Iris pigment epithelial cell (primary cell): ENCODE results near the gene RERG.

Experiments
- DNase-seq: peaks from one replicate; pipeline ENCODE4 v3.0.0-alpha.2; 2011; ENCODE audit warnings: low read depth

Gene RERG

DNA sequence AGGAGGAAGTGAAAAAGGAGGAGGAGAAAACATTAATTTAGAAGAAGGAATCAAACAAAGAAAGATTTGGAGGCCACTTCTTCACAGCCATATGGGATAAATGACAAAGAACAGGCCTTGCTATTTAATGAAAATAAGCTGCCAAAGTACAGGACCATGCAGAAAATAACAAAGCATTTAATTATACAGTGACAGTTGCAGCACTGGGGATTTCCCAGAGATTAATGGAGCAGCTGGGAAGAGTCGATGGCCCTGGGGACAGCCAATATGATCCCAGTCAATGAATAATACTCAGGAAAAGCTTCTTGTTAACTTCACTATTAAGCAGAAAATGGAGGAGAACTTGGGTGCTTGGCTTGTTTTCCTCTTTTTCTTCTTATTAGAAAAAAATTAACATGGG lies 34.6 kb downstream of the RERG start:
- DNase-seq, result no peak

DNA sequence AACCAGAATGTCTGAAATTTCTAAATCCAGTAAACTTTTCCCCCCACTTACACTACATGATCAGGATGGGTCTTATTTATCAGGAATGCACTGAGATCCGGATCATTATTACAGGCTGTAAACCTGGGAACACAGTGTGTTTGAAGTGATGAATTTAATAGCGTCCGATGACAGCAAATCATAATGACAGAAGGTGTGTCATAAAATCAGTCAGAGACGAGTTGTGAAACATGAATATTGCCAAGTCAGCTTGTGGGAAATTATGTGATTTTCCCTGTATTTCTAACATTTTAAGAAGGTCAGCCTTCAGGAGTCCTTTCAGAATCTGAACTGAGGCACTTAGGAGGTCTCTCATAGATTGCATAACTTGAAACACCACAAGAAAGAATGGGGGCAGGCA lies 36.7 kb downstream of the RERG start:
- DNase-seq, result no peak

DNA sequence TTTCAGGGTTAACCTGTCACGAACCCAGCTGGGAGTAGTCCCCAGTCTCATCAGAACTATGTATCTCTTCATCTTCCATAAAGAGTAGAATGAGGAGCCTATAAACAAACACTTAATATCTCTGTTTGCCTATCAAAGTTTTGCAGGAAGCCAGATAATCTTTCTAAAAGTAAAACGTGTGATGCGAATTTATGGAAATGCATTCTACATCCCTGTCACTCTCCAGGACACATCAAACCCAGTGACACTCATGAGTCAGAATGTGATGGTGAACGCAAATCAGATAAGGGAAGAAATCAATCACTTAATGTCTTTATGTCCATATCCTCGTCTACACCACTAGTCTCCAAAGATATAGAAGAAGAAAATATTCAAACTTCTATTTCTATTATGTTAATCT lies 37.4 kb downstream of the RERG start:
- no peak for DNase-seq

DNA sequence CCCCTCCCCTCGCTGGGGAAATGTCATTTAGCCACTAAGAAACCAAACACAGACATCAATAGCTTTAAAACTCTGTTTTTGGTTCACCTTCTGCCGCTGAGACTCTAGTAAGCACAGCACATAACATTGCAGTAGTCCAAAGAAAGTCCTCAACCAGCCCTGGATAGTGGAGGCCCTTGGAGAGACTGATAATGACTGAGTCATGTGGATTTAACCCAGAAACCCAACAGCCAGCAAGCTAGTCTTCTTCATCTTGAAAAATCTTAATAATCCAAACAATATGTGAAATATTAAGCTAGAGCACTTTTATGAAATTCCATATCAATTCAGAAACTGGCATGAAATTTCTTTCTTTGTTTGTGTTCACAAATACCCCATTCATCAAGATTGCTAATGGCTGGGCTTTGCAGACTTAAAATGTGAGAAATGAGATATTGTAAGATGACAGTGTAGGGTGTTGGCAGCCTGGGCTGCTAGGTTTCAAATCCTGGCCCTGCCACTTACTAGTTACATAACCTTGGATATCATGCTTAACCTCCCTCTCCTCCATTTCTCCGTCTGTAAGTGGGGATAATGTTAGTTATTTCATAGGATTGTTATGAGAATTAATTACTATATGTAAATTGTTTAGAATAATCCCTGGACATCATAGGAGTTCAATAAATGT lies 40.1 kb downstream of the RERG start:
- DNase-seq, result no peak

DNA sequence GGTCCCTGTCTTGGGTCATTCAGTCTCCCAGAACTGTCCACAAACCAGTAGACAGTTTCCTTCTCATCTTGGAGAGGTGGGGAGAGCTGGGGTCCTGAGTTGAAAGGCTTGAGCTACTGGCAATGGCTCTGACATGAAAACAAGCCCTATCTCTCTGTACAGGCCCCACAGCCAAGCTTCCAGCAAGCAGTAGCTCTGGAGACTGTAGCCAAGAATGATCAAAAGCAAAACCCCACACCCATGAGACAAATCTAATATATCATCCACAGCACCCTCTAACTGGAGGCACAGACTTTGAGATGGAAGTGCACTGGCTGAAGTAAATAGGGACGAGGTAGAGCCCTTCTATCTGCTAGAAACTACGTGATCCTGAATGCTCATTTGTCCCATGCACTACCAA lies 40.9 kb downstream of the RERG start:
- no peak for DNase-seq

DNA sequence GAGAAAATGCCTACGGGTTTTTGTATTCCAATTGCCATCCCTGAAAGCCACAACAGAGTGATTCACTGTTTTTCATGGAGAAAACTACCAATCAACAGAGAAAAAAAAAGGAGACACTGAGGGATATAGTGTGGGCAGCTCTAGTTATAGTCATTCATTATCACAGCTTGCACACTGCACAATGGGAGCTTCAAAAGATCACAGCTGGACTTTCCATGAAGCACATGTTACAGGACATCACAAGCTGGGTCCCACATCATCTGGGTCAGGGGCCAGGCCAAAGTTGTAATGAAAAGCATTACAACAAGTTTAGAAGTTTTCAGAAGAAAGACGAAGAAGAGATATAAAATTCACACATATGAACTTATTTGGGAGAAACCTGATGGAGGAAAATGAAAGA lies 41.5 kb downstream of the RERG start:
- DNase-seq, result no peak

DNA sequence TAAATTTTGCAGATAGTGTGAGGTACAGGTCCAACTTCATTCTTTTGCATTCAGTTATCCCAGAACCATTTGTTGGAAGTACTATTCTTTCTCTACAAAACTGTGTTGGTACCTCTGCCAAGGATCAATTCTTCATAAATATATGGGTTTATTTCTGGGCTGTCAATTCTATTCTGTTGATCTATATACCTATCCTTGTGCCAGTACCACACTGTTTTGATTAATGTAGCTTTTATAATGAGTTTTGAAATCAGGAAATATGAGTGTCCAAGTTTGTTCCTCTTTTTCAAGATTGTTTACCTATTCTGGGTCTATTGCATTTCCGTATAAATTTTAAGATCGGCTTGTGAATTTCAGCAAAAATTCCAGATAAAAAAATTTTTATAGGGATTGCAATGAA lies 48.1 kb downstream of the RERG start:
- DNase-seq, result no peak

DNA sequence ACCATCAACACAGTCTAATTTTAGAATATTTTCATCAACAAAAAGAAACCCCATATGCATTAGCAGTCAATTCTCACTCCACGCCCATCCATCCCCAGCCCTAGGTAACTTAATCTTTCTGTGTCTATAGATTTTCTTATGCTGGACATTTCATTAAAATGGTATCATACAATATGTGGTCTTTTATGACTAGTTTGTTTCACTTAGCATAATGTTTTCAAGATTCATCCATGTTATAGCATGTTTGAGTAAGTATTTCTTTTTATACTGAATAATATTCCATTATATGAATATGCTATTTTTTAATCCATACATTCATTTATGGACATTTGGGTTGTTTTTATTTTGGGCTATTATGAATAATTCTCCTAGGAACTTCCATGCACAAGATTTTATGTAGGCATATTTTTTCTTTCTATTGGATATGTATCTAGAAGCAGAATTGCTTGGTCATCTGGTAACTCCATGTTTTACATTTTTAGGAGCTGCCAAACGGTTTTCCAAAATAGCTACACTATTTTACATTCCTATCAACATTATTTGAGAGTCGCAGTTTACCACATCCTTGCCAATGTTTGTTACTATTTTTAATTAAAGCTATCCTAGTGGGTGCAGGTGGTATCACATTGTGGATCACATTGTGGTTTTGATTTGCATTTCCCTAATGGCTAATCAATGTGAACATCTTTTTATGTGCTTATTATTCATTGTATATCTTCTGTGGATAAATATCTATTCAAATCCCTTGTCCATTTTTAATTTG lies 49.0 kb downstream of the RERG start:
- no peak for DNase-seq

DNA sequence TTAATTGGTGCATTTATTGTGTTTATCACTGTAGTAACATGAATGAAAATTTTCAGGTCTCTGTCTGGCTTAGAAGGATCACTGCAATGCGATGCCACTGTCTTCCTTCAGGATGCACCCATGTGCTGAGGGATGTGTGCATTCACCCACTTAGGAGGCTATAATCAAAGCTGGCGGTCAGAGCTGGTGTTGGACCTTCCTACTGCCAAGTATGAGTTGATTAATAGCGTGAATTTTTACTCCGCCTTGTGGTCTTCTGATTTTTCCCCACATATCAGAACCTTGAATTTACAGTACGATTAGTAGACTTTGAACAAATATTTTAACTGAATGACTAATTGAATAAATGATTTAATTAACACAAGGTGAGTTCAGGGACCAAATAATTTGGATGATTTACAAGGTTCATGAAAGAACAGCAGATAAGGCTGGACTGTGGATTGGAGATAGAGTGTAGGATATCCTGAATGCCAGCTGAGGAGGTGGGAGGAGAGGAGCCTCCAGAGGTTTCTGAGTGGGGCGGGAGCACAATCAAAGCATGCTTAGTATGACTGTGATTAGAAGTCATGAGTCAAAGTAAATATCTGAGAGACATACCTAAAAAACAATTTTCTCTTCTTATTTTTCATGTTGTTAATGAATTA lies 50.1 kb downstream of the RERG start:
- no peak for DNase-seq

DNA sequence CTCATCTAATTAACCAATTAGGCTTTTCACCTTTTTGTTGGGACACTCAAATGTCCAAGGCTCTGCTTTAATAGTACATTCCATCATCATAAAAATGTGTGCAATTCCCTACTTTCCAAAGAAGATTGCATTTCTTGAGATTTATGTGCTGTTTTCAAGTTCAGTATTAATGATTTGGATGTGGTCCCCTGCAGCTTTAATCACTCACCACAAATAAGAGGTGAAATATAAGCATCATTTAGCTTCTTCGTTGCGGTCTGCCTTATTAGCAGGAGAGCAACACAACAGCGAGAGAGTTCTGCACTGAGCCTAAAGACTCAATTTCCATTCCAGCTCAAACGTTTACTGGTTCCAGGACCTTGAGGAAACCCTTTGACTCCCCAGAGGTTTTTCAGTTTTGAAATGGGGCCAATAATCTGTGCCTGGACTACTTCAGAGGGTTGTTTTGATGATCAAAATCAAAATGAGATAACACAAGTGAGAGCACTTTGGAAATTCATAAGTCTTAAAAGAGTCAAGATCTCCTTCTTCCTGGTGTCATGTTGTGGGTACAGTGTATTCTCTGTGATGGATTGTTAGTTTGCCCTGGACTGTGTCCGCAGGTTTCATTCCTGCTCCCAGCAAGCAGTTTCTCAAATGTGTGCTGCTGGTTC lies 53.1 kb downstream of the RERG start:
- DNase-seq, result no peak

DNA sequence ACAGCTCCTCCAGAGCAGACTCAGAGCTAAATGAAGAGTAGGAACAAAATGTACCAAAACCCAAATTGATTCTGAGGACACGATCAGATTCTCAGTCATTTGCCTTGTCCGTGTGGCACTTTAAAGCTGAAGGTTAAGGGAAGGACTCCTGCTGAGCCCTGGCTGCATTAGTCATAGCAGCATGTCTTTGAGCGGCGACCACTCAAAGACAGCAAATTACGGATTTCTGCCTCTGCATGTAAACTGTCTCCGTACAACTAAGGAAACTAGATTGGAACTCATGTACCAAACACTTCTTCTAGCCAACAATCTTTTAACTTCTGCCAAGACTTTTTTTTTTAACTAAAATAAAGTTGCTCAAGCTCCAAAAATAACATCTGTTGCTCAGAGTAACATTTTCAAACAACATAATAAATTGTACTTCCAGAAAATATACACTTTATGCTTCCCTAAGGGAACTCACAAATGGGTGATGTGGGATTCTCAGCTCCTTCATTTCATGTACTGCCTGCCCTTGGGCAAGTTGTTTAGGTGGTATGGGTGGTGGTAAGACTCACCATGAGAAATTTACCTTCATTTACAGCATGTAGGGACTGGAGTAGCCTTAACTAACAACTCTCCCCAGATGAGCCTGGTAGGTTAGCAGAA lies 56.1 kb downstream of the RERG start:
- DNase-seq, result peak; percentile 69

DNA sequence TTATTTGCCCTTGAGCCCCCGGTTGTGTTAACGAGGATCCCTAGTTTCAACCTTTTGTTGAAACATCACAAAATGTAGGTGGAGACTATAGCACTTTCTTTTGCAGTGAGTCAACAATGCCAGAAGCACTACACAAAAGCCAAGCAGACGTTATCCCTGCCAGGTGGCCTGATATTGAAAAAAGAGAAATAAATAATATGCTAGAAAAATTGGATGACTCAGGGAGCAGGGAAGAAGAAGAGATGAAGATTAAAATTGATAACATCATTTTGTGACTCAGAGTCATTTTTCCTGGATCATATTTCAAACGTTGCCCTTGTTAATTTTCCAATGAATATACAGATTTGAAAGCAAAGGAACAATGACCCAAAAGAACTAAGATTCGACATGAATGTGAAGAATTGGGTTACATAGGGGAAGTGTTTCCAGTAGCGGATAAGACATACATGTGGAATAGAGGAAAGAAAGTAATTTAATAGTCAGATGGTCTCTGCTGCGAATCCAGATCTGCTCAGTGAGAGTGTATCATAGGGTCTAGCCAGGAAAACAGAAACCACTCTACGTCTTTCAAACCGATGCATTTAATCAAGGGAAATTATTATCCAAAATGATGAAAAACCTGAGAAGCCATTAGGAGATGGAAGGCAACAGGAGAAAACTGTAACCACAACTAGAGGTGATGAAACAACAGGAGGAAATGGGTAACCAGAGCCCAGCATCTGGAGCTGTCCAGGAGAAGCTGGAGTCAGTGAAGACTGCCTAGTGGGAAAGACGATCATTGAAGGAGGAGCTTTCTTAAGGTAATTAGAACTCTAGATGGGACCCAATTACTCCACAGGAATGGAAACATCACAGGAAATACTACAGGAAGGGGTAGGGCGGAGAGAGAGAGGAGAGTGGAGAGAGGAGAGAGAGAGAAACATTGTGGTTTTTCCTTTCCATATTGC lies 57.9 kb downstream of the RERG start:
- DNase-seq, result peak; percentile 66

DNA sequence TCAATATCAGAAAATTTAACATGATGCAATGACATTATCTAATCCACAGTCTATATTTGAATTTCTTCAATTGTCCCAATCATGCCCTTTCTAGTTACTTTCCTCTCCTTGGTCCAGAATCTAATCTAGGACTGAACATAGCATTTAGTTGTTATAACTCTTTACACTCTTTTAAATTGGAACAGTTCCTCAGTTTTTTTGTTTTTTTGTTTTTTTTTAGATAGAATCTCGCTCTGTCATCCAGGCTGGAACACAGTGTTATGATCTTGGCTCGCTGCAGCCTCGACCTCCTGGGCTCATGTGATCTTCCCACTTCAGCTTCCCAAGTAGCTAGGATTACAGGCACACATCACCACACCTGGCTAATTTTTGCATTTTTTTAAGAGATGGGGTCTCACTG lies 63.1 kb downstream of the RERG start:
- DNase-seq, result no peak

DNA sequence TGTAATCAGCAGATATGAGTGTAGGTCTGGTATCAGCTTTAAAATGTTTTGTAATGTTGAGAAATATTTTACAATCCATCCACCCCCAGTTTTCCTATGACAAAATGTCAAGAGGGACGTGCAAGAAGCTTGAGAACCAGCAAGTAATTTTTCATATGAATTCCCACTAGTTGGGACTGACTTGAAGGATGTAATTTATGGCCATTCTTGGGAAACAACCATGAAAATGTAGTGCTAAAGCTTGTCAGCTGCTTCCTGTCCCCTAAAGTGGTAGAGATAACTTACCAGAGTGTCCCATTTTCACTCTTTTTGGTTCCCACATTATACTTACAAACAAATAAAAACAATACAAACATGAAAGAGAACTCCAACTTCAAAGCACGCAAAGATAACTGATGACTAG lies 63.9 kb downstream of the RERG start:
- peak; percentile 31 for DNase-seq

DNA sequence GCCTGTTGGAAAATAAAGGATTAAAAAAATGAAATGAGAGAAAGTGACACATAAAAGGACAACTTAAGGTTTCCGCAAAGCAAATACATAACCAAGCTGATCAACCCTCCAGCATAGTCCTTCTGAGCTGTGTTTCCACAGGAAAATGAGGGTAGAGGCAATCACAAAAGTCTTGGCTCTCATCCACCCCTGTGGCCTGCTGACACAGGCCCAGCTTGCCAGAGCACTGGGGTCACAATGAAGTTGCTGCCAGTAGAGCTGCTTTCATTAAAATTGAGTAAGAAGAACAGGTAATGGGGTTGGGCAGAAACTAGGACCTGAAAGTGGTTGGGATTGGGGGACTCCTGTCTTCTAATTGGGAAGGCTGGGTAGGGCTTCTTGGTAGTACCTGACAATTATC lies 65.9 kb downstream of the RERG start:
- no peak for DNase-seq

DNA sequence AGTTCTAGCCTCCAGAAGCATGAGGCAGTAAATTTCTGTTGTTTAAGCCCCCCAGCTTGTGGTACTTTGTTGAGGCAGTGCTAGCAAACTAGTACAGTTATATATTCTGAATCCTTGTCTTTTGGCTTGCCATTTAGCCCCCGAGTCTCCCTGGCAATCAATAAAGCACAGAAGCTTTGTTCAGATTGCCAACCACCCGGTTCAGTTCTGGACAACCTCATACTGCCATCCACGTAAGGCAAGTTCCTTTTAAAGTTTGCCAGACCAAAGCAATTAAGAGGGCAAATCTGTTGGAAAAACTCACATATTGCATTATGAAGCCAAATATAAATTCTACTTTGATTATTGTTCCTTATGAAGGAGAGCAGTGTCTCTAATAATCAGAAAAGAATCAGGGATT lies 67.1 kb downstream of the RERG start:
- DNase-seq, result no peak

DNA sequence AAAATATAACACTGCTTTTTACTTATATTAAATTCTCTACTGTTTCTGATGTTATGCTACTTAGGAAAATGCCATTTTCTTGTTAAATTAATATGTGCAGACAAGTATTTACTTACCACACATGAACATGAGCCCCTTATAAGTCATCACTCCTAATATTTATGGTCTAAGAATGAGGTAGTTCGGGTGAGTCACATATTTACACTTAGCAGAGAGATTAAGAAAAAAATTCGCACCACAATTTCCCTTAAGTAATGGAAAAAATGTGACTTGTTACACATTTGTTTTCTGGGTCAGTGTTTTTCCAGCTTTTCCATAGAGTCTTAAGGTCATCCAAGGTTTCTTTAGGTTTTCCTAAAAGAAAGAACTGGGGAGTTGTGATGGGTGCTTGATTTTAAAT lies 68.3 kb downstream of the RERG start:
- DNase-seq, result peak; percentile 94

DNA sequence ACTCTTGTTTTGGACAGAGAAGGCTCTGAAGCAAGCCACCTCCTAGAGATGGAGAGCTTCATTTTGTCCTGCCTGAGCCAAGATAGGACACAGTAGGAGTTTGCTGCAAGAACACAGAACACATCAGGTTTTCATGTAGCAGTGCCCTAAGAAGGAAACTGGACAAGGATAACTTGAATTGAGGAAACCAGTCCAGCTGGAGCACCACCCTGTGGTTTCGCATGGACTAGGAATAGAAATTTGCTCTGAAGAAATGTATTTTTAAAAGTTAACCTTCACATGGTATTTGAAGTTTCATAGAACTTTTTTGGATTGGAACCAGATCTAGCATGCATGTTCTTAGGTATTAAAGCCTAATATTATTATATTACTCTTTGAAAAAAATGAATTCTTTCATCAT lies 68.8 kb downstream of the RERG start:
- DNase-seq, result peak; percentile 42

DNA sequence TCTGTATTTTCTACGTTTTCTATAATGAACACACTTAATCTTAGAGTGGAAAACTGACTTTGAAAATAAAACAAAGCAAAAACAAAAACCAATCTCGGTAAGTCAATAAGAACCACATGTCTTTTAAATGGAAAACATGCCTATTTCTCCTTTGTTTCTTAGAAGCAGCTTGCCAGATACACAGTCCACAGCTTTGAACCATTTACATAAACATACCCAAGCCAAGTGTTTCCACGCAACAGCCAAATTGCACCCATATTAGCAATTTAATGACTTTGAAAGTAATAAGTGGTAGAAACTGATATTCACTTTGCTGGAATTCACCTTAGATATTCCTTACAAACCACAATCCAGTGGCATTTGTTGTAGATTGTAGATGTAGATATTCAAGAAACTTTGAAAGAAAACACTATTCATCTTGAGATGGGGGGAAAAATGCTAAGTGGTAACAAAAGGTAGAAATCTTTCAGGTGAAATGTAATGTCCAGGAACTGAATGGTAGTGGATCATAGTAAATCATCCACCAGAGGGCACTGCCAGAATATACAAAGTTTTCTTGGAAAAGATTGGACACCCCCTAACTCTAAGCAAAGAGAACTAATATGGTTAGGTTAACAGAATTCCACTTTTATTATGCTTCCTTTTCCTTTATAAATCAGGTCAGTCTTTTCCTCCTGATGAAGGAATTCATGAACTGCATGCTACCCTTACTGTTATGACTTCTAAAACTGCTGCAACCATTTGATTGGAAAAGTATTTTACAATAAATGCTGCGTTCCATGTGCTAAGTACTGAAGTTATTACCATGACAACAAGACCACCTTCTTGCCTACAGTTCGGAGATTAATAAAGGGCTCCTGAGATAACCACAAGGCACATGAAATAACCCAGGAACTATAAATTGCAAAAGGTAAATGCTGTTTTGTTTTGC lies 69.8 kb downstream of the RERG start:
- DNase-seq, result peak; percentile 53

DNA sequence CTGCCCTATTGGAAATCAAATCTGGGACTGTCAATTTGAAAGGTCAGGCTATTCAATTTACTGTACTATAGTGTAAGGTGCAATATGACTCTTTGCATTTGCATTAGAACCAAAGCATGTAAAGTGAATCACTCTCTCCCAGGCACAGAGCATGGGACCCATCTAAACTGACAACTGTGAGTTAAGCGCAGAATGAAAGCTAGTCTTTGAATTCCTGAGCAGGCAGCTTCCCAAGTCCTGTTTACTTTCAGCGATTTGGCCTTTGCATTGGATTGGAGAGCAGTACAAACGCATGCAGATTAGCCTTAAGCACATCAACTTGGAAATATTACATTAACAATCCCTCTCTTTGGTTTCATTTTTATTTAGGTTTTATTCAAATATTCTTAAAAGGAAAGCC lies 74.6 kb downstream of the RERG start:
- DNase-seq, result peak; percentile 51
